GM04503 (cell line): Measurements from ENCODE around the gene STUM.

Experiments
- DNase-seq: peaks from one replicate; pipeline ENCODE4 v3.0.0-alpha.2; 2012; ENCODE audit warnings: low read depth

STUM gene

DNA sequence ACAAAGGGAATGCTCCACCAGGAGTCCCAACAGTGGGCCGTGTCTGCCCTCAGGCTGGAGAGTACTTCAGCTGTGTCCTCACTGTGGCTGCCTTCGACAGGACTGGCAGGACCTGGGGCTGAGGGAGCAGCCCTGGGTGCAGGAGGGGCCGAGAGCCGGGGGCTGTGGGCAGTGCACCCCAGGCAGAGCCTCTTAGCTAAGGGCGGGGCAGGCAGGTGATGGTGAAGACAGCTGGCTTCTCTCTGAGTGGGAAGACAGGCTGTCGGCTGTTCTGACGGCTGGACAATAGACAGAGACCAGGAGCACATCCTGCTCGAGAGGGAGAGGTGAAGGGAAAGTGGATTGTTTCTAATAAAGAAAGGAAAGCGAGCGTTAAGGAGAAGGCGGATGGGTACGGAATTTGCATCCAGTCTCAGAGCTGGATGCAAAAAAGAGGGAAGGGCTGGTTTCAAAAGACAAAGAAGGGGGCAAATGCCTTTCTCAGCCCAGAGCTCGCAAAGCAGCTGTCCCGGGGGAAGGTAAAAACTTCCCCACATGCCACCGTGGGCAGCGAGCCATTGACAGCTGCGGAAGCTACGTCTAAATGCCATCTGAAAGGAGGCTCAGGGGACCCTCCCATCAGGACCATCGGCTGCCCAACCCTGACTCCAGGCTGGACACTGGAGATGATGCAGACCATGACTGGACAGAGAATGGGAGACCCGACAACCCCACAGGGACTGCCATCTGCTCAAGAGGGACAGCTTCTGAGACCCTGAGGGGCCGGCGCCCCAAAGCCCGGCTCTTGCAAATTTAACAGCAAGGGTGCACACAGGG lies 92.0 kb downstream of the STUM start:
- no peak for DNase-seq

- no peak for DNase-seq
Measured at GRCh38 chr1:226641671-226642231, 93.2 kb downstream of the STUM start.

- DNase-seq = no peak
Measured at GRCh38 chr1:226642421-226642820, 93.9 kb downstream of the STUM start.

GRCh38 chr1:226643177-226643576 lies 94.6 kb downstream of the STUM start:
- no peak for DNase-seq

DNA sequence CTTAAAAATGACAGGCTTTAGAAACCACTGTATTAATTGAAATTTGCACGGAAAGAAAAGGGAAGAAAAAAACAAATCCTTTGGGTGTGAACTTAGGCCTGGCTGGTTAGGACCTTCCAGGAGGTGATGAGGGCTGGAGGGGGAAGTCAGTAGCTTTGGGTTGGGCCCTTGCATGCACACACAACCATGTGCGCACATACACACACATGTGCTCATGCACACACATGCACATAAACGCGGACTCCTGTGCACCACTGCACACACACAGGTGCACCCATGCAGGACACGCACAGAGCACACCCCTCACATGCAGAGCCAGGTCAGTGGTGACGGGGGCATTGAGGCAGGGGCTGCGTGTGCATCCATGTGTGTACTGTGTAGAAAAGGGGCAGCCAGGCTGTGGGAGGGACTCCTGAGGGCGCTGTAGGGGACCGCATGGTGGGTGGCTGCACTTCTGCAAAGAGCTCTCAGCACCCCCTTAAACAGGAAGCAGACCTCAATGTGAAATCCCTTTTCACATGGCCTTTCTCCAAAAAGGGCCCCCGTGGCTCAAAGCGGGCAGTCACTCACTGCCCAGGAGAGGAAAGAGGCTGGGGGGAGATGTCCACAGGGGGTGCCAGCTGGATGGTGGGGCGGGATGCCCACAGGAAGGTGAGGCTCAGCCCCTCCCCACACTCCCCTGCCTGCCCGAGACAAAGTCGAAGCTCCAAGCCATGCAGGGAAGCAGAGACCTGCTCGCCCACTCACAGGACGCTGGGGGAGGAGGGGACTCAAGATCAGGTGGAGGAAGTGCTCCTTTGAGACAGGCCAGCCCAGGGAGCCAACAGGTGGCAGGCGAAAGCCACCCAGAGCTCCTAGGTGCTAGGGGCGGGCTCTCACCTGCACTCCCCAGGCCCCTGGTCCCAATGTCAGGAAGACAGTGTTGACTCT lies 95.3 kb downstream of the STUM start:
- no peak for DNase-seq

DNA sequence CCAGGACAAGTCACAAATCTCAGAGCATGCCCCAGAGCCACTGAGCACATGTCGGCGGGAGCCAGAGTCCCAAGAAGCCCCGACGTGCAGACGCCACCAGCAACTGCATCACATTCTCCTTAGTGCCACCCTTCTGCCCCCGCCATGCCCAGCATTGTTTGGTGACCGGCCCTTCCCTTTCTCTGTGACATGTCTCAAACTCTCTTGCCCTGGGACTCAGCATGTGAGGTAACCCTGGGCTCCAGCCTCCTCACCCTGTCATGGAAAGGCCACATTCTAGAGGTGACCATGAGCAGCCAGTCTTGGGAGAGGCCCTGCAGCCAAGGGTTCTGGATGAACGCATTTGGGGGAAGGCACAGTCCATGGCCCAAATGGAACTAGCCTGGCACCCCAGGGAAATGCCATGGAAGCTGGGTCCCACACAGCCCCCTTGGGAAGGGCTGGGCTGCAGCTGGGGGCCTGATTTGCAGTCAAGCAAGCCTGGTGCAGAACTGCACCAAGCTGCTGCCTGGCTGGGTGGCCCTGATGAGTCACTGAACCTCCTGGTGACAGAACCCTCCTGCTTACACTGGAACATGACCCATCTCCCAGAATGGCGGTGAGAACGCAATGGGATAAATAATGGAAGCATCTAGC lies 96.1 kb downstream of the STUM start:
- DNase-seq = no peak

DNA sequence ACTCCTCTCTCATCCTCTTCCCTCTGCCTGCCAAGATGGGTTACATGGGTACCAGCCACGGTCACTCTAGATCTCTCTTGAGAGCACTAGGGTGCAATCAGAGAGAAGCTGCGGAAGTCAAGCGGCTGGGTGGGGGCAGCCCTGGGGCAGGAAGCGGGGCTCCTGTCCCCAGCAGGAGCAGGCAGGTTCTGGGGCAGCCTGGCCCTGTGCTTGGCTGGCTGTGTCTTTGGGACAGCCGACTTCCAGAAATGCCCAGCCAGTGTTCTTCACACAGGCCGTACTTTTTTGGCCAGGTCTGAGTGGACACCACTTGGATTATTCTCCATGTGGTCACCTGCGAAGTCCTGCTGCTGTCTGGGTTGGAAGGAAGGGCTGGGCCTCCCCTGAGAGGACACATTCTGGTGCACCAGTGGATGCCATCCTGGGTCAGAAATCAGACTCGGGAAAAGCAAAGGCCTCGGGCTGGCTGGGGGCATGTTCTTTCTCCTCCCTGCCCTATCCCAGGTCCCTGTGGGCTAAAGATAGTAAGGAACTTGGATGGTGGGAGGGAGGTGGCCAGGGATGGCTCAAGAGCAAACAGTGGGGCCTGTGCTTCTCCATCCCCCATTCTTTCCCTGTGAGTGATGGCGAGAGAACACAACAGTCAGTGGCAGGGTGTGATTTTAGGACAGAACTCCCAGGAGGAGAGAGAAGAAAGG lies 96.9 kb downstream of the STUM start:
- no peak for DNase-seq

DNA sequence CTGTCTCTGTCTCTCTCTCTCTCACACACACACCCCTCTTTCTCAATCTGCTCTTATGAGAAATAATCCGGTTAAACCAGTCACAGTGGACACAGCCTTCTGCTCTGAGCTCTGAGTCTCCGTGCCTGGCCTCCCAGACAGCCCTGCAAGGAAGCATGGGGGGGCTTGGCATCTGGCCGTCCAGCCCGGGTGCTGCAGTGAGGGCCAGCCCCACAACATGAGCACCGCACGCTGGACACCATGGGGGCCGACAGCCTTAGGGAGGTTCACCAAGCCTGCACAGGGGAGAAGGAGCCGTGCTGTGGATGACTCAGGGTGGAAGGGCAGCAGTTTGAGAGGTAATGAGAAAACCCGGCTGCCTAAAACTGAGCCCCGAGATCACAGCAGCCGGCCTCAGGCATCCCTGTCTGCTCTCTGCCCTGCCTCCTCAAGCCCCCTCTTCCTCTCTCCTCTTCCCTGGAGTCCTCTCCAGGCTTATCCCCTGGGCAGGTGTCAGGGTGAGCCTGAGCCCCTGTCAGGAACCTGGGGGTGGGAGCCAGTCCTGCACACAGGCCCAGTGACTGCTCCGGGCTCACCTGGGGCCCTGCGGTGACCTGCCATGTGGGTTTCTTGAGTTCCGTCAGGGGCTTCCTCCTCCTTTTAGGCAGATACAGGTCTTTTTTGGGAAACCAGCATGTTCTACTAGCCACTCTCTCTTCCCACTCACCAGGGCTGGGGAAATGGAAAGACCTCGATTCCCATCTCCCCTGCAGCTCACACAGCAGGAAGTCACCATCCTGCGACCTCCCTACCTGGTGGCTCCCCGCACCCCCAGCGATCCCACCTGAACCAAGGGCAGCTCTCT lies 97.7 kb downstream of the STUM start:
- no peak for DNase-seq

DNA sequence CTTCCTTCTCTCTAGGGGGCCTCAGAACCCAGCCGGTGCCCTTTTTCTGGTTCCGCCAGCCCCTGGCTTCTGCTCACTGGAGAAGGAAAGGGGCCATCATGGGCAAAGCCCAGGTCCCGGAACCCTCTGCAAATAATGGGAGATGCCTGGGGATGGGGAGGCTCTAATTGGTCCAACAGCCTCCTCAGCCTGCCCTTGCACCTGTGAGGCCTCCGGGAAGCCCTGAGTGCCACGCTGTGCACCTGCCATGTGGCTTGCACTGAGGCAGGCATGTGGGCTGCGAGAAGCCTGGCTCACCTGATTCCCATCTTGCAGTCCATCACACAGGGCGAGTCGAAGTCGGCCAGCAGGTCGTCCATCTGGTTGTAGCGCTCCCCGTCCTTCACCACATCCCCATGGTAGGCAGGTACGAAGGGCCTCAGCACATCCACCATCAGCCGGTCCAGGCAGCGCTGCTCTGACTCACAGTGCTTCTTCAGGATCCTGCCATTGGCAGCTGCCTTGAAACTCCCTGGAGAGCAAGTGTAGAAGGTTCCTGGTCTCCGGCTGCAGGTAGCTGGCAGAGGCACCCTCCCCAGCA lies 98.4 kb downstream of the STUM start:
- DNase-seq = no peak

DNA sequence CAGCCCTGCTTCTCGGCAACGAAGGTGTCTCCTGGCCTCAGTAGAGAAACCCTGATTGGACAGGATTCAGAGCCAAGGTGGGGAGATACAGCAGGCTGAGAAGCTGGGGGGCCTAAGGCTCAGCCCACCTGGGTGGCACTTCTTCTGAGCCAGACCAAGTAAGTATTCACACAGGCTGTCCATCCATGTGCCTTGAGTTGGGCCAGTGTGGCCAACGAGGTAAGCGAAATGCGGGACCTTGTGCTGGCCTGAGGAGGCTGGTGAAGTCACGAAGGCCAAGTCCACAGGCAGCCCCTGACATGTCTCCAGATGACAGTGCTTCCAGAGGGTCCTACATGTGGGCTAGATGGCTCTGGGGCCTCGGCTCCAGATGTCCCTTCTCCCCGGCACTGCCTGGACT lies 99.2 kb downstream of the STUM start:
- DNase-seq = no peak

GRCh38 chr1:226648421-226648820 lies 99.9 kb downstream of the STUM start:
- DNase-seq = no peak

DNA sequence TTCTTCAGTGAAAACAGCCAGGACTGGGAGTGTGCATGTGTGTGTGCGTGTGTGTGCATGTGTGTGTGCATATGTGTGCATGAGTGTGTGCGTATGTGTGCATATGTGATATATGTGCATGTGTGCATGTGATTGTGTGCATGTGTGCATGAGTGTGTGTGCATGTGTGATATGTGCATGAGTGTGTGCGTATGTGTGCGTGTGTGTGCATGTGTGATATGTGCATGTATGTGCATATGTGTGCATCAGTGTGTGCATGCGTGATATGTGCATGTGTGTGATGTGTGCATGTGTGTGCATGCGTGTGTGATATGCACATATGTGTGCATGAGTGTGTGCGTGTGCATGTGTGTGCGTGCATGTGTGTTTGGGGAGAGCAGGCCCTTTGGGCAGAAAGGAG lies 100.7 kb downstream of the STUM start:
- DNase-seq = no peak

DNA sequence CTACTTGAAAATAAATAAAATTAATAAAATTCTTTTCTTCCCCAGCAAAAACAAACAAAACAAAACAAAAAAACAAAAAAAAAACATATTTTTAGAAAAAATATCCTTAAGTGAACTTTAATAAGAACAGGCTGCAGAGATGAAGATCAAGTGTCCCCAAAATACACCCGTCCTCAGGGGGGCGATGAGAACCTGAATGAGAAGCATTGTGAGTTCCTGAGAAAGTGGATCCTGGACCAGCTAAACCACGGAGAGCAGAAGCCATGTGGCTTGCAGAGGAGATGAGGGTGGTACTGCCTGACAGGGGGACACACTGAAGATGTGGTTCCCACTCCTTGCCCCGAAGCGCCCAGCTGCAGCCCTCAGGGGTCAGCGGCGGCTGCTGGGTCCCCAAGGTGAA lies 101.2 kb downstream of the STUM start:
- DNase-seq = no peak

GRCh38 chr1:226650236-226650841 lies 101.8 kb downstream of the STUM start:
- DNase-seq = no peak

- no peak for DNase-seq
Measured at GRCh38 chr1:226651041-226651731, 102.6 kb downstream of the STUM start.

GRCh38 chr1:226651732-226652105 lies 103.2 kb downstream of the STUM start:
- no peak for DNase-seq

DNA sequence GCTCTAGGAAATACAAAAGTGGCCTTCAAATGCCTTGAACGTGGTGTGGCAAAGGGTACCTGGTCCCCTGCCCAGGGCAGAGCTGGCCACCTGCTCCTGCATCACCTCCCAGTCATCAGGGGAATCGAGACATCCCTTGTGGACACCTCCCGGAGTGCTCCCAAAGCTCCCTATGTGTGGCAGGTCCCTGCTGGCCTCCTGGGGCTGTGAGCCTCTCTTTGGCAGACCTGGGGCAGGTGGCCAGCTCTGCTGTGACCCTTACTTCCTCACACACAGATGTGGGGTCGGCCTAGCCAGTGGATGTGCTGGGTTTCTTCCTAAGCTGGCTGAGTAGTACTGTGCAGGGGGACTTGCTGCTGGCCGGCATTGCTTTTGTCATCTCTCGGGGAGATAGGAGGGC lies 104.0 kb downstream of the STUM start:
- no peak for DNase-seq

GRCh38 chr1:226653311-226653921 lies 104.9 kb downstream of the STUM start:
- DNase-seq = no peak
